Esophagus (tissue), 2 donors: ENCODE results near the gene SPTB. TPM values are rescaled to one million over a fixed set of nuclear protein-coding genes. Genes with fewer than 3 reads are reported as not detected.

Experiments used
- H3K27ac ChIP-seq, 2 donors: one replicate each; pipeline ENCODE4 v1.5.1; 2013; ENCODE audit warnings: low read depth in 2 of 2, mild to moderate bottlenecking in 2 of 2, inconsistent platforms in 1 of 2, low read length in 1 of 2, moderate library complexity in 1 of 2
- H3K27me3 ChIP-seq, 2 donors: one replicate each; pipeline ENCODE4 v1.6.1; 2013; ENCODE audit warnings: low read length in 2 of 2, control low read depth in 1 of 2, mild to moderate bottlenecking in 1 of 2; ENCODE audit not compliant: insufficient read depth in 2 of 2, control insufficient read depth in 1 of 2
- H3K36me3 ChIP-seq, 2 donors: one replicate each; pipeline ENCODE4 v1.6.1; 2013; ENCODE audit warnings: low read length in 1 of 2; ENCODE audit not compliant: control insufficient read depth in 2 of 2, insufficient read depth in 2 of 2
- H3K4me1 ChIP-seq, 2 donors: one replicate each; pipeline ENCODE4 v1.6.1; 2013; ENCODE audit warnings: low read length in 1 of 2; ENCODE audit not compliant: control insufficient read depth in 2 of 2, insufficient read depth in 2 of 2
- H3K4me3 ChIP-seq, 2 donors: one replicate each; pipeline ENCODE4 v1.5.1; 2013; ENCODE audit warnings: low read length in 2 of 2, mild to moderate bottlenecking in 2 of 2, low read depth in 1 of 2, moderate library complexity in 1 of 2
- H3K9me3 ChIP-seq, 2 donors: one replicate each; pipeline ENCODE4 v1.6.1; 2013; ENCODE audit warnings: mild to moderate bottlenecking in 2 of 2, low read depth in 1 of 2, low read length in 1 of 2, moderate library complexity in 1 of 2; ENCODE audit not compliant: control insufficient read depth in 2 of 2, insufficient read depth in 1 of 2
- WGBS, 2 donors: extraction: QIAGEN DNeasy Blood & Tissue Kit; methylation state at CpG; one replicate each; pipeline ENCODE4 v1.1.7; 2013; 5-methylcytosine and 5-hydroxymethylcytosine counted together
- polyA plus RNA-seq, 2 donors: library from polyadenylated mRNA; stranded (reverse); fragments of 200-250 nt; gene quantifications; one replicate each; pipeline ENCODE4 v1.2.3, GENCODE V29; 2013
- donor health status: healthy with polysubstance abuse.
- donor health status: Bipolar disorder and iron deficiency.

The SPTB gene
- polyA plus RNA-seq, result under 1 TPM; 0.11 to 0.41 TPM

- Histone ChIP-seq H3K4me3 (peak within 1 kb of the TSS; percentile 47 to 60), H3K9me3 (no peaks in the 10 kb centered on the region), H3K27me3 (peaks cover 0 to 17% of the 10 kb centered on the region in 2 donors), H3K36me3 (no peaks in the 10 kb centered on the region), H3K4me1 (peaks cover 0 to 12% of the 10 kb centered on the region in 2 donors), H3K27ac (no peak within 1 kb of the TSS)
- WGBS, 2 donors, result 1% methylated on average over 33 to 61 of the region's 61 CpGs
These were observed at the start of gene SPTB for GRCh38 chr14:64879635-64880220. Gene SPTB, minus strand, starts transcription at chr14:64879907. Its CDS starts 56,813 bp downstream, at chr14:64823094.

DNA sequence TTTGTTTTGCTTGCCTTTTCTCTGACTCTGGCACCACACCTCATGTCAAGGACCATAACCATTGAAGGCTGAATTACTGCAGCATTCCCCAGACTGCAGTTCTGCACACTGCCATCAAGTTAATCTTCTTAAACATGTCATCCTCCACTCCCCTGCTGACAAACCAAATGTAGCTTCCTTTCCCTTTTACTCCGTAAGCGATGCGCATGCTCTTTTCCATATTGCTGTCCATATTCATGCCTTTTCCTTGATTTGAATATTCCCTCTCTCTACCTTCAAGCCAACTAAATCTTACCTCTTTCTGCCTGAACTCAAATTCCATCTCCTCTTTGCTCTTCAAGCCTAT, 49.3 kb upstream of the SPTB start:
- Histone ChIP-seq H3K27ac (no peak overlapping the region), H3K4me3 (no peak overlapping the region), H3K9me3 (no peaks in the 10 kb centered on the region), H3K36me3 (peaks cover 5 to 6% of the 10 kb centered on the region in 2 donors), H3K4me1 (no peaks in the 10 kb centered on the region), H3K27me3 (no peaks in the 10 kb centered on the region)
- WGBS, 2 donors, result 94 to 96% methylated on average over 3 of the region's 3 CpGs

DNA sequence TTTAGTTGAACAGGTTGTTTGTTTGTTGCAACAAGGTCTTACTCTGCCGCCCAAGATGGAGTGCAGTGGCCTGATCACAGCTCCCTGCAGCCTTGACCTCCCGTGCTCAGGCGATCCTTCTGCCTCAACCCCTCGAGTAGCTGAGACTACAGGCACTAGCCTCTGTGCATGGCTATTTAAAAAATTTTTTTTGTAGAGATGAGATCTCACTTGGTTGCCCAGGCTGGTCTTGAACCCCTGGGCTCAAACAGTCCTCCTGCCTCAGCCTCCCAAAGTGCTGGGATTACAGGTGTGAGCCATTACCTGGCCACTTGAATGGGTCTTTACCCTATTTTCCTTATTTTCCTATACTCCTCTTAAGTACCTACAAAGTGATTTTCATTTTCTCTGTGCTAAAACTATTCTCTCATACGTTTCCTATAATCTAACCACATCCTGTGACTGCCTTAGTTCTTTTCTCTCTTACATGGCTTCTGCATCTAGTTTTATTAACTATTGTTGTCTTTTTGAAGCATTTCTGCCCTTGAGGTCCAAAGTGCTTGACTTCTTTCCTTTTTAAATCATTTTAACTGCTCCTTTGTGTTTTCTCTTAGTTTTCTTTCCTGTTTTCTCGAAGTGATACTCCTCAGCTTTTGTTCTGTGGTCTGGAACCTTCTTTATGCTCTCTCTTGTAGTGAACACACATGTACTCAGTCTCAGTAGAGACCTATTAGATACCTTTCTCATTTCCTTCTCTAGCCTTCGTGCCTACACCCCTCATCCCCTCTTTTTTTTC, 48.7 kb upstream of the SPTB start:
- Histone ChIP-seq H3K4me3 (no peak overlapping the region), H3K9me3 (no peaks in the 10 kb centered on the region), H3K27ac (no peak overlapping the region), H3K4me1 (no peaks in the 10 kb centered on the region), H3K36me3 (peaks cover 5 to 6% of the 10 kb centered on the region in 2 donors), H3K27me3 (no peaks in the 10 kb centered on the region)
- WGBS, 2 donors, result 80 to 81% methylated on average over 7 of the region's 7 CpGs

GRCh38 chr14:64927031-64927430, 47.3 kb upstream of the SPTB start:
- no peak overlapping the region for H3K4me3 ChIP-seq
- no peak overlapping the region for H3K27ac ChIP-seq
- peaks cover 3% of the 10 kb centered on the region in 2 donors for H3K36me3 ChIP-seq
- no peaks in the 10 kb centered on the region for H3K4me1 ChIP-seq
- 81 to 91% methylated on average over 3 of the region's 3 CpGs for WGBS, 2 donors
- no peaks in the 10 kb centered on the region for H3K27me3 ChIP-seq
- no peaks in the 10 kb centered on the region for H3K9me3 ChIP-seq

GRCh38 chr14:64926398-64926995, 46.8 kb upstream of the SPTB start:
- H3K4me3 ChIP-seq, result no peak overlapping the region
- no peak overlapping the region for H3K27ac ChIP-seq
- peaks cover 3% of the 10 kb centered on the region in 2 donors for H3K36me3 ChIP-seq
- H3K4me1 ChIP-seq, result no peaks in the 10 kb centered on the region
- no peaks in the 10 kb centered on the region for H3K9me3 ChIP-seq
- 75 to 84% methylated on average over 4 of the region's 4 CpGs for WGBS, 2 donors
- no peaks in the 10 kb centered on the region for H3K27me3 ChIP-seq

DNA sequence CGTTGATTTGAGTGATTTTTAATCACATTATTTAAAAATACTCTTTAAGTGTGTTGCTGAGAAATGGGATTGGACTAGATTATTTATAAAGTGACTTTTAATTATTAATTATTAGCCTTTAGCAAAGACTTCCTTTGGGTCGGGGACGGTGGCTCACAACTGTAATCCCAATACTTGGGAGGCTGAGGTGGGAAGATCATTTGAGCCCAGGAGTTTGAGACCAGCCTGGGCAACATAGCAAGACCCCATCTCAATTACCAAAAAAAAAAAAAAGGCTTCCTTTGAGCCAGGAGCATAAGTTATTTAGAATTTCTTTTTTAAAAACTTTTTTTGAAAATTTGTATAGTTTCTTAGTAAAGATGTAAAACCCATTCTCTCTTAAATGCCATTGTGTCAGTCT, 43.3 kb upstream of the SPTB start:
- no peaks in the 10 kb centered on the region for H3K27me3 ChIP-seq
- WGBS, 2 donors, result 83 to 86% methylated on average over 3 of the region's 3 CpGs
- peaks cover 0 to 3% of the 10 kb centered on the region in 2 donors for H3K36me3 ChIP-seq
- no peak overlapping the region for H3K4me3 ChIP-seq
- H3K4me1 ChIP-seq, result no peaks in the 10 kb centered on the region
- no peak overlapping the region for H3K27ac ChIP-seq
- no peaks in the 10 kb centered on the region for H3K9me3 ChIP-seq

- Histone ChIP-seq H3K4me1 (no peaks in the 10 kb centered on the region), H3K4me3 (no peak overlapping the region), H3K27ac (no peak overlapping the region), H3K27me3 (no peaks in the 10 kb centered on the region), H3K36me3 (peaks cover 0 to 3% of the 10 kb centered on the region in 2 donors), H3K9me3 (no peaks in the 10 kb centered on the region)
- WGBS, 2 donors, result 62 to 86% methylated on average over 2 of the region's 2 CpGs
These were observed 40.8 kb upstream of the SPTB start for GRCh38 chr14:64920465-64920864.

DNA sequence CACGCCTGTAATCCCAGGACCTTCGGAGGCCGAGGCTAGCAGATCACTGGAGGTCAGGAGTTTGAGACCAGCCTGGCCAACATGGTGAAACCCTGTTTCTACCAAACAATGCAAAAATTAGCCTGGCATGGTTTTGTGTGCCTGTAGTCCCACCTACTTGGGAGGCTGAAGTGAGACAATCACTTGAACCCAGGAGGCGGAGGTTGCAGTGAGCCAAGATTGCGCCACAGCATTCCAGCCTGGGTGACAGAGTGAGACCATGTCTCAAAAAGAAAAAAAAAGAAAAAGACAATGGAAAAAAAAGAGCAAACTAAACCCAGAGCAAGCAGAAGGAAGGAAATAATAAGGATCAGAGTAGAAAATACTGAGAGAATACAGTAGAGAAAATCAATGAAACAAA, 39.9 kb upstream of the SPTB start:
- Histone ChIP-seq H3K27ac (no peak overlapping the region), H3K36me3 (no peaks in the 10 kb centered on the region), H3K4me3 (no peak overlapping the region), H3K9me3 (no peaks in the 10 kb centered on the region), H3K4me1 (no peaks in the 10 kb centered on the region), H3K27me3 (no peaks in the 10 kb centered on the region)
- 87 to 94% methylated on average over 5 of the region's 5 CpGs for WGBS, 2 donors

- Histone ChIP-seq H3K9me3 (no peaks in the 10 kb centered on the region), H3K36me3 (no peaks in the 10 kb centered on the region), H3K27me3 (no peaks in the 10 kb centered on the region), H3K4me1 (no peaks in the 10 kb centered on the region), H3K4me3 (no peak overlapping the region), H3K27ac (no peak overlapping the region)
These were observed 39.5 kb upstream of the SPTB start for GRCh38 chr14:64919215-64919614.
